NCI-H1694 (cell line): Measurements from ENCODE around the gene NELL1.

Source experiments
- DNase-seq: peaks from one replicate; lab custom pipeline; 2025; lab: John Stamatoyannopoulos, UW

NELL1 gene

DNA sequence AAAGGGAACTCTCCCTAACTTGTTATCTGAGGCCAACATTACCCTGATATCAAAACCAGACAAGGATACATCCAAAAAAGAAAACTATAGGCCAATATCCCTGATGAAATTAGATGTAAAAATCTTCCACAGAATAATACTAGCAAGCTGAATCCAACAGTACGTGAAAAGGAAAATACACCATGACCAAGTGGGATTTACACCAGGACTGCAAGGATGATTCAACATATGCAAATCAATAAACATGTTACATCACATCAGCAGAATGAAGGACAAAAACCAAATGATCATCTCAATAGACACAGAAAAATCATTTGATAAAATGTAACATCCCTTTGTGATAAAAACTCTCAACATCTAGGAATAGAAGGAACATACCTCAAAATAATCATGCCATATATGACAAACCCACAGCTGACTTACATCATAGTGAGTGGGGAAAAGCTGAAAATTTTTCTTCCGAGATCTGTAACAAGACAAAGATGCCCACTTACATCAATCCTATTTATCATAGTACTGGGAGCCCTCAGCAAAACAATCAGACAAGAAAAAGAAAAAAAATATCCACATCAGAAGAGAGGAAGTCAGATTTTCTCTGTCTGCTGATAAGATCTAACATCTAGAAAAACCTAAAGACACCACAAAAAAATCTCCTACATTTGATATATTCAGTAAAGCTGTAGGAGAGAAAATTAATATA, 820.2 kb downstream of the NELL1 start:
- no peak for DNase-seq

GRCh38 chr11:21492931-21493330, 823.5 kb downstream of the NELL1 start:
- no peak for DNase-seq

DNA sequence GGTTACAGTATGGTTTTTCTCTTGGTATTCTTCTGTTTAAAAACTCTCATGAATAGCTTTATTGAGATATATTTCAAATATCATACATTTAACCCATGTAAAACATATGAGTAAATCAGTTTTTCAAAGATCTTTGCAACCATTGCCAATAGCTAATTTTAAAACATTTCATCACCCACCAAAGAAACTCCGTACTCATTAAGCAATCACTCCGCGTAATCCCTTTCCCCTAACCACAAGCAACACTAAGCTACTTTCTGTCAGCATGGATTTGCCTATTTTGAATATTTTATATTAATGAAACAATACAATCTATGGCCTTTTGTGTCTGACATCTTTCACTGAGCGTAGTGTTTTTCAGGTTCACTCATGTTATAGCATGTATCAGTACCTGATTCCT, 825.6 kb downstream of the NELL1 start:
- no peak for DNase-seq

- no peak for DNase-seq
Measured at GRCh38 chr11:21495879-21496278, 826.5 kb downstream of the NELL1 start.

DNA sequence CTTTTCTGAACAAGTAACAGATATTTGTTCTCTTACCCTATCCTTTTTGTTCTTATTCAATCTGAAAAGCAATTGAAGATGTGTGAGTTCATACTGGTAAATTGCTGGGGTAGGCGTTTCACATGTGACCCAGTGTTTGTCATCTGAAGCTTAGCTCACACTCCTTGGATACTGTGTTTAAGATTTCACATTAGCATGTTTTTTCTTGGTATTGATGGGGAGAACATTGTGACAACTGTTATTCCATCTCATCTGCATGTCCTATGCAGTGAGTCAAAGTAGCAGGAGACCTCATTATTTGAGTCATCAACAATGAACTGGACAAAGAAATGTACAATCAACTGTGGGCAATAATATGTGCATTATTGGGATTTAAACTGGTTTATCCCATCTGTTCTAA, 831.9 kb downstream of the NELL1 start:
- no peak for DNase-seq

- DNase-seq = no peak
Measured at GRCh38 chr11:21505070-21505469, 835.7 kb downstream of the NELL1 start.

DNA sequence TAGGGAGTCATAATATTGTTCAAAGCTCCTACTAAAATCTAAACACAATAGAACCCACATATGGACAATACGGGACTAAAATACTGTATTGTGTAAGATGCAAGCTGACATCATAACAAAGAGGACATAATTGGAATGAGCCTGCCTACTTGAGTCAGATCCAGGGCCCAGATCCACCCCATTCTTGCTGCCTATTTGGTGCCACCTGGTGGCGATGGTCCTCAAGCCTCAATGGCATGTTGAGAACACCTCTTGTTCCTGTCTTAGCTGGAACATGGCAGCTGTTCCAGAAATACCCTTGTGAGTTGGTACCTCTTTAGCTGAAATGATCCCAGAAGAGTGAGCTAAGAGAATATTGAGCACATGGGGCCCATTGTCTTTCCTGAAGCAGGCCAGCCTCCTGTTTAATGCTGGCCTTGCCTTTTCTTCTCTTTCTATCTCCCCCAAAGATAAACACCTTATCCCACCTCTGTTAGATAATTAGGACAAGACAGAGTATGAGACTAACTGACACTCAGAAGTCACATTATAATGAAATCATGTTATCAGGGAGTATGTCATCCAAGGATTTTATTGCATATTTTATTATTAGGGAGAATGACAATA, 842.6 kb downstream of the NELL1 start:
- DNase-seq = peak; percentile 68

DNA sequence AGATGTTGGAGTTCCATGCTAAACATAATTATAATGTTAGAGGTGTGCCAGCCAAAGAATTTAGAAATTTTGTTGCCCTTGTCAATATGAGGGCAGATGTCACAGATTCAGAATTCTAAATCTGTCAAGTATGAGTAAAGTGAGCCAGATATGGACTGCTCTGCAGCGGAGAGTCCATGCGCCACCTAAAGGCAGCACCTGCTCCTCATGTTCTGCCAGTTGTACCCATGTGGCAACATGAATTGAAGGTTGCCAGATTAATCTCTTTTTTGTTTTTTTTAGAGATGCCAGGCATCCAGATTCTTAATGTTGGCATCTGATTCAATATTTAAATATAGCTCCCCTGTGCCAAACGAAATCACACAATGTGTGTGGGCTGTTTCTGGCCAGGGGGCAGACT, 844.9 kb downstream of the NELL1 start:
- DNase-seq = peak; percentile 43

DNA sequence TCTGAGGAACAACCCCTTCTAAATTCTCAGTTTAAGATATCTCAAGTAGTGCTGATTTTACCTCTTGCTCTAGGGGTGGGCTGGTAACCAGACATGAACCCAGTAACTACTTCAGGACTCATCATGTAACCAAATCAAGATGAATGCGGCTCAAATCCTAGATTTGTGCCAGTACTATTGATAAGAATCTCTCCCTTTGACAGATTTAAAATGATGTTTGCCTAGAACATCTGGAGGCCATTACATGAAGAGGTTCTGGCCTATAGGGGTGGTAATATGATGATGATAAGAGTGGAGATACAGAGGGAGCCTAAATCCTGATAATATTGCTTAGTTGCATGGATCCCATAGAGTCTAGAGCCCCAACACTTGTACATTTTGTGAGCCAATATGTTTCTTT, 850.9 kb downstream of the NELL1 start:
- no peak for DNase-seq

DNA sequence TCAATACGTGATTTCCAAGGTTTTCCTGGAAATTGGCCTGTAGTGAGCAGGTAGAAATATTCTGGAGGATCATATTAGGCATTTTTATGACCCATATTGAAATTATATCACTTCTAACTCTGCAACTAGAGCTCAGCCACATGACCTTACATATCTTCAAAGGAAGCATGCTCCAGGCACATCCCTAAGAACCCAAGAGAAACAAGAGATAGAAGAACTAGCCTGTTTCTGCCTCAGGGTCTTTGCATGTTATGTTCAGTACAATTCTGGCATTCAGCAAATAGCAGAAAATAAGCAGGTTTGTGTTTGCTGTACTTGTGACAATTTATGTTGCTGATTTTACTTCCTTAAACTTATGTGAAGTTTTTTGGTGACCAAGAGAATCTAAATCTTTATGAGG, 859.8 kb downstream of the NELL1 start:
- no peak for DNase-seq

- DNase-seq = no peak
Measured at GRCh38 chr11:21534288-21534687, 864.9 kb downstream of the NELL1 start.

DNA sequence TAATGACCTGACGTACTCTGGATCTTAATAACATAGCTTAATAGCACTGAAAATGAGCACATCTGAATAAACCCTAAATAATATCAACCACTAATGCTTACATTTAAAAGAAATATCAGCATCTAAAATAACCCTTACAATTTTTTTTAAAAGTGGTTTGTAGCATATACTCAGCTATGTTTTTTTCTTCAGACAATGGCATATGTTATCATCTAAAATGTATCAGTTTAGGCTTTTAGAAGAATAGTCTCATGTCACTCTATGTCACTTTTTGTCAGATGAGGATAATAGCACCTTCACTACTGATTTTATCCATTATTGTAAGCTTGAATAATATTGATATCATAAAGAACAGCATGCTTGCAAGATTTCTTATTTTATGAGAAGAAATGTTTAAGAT, 868.6 kb downstream of the NELL1 start:
- DNase-seq = no peak

- no peak for DNase-seq
Measured at GRCh38 chr11:21541187-21541751, 871.9 kb downstream of the NELL1 start.

GRCh38 chr11:21543901-21544300, 874.5 kb downstream of the NELL1 start:
- DNase-seq = no peak

DNA sequence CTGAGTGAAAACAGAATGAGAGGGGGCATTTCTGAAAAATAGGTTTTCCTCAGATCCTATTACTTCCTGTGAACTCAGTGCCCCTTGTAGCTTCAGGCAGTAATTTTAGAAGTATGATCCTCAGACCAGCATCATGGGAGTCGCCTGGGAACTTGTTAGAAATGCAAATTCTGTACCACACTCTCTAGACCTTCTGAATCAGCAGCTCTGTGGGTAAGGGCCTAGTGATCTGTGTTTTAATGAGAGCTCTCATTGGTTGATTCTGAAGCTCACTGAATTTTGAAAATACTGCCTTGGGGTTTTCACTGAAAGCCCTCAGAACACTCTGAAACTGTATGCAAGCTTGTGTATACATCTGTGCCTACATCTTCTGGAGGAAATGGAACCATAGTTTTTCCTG, 876.3 kb downstream of the NELL1 start:
- no peak for DNase-seq

DNA sequence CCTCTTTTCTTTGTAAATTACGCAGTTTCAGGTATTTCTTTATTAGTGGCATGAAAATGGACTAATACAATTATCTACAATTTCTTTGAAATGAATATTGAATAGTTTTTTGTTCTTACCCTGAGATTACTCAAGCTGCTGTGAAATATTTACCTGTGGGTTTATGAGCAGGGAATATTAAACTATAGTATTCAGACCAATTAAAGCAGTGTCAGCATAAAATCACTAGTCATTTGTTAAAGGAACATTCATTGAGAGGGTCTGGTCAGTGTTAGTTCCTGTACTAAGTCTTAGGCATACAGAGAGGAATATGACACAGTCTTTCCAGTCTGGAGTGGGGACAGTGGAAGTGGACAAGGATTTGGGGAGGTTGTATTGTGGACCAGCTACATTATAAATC, 877.3 kb downstream of the NELL1 start:
- DNase-seq = no peak

- DNase-seq = no peak
Measured at GRCh38 chr11:21552911-21553310, 883.5 kb downstream of the NELL1 start.

DNA sequence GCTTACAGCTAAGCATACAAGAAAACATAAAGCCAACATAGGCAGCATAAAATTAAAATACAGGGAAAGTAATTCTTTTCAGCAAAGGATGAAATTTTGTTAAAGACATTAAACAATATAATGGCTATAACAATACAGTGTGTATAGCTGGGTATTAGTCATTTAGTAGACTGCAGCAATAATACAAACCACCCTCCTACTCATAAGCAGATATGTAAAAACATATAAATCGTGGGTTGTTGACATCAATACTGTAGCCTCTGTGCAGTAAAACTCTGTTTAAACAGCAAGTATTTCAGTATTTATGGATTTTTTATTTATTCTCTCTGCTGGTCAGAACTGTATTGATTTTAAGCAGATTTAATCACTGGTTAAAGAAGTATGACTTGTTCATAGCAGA, 884.4 kb downstream of the NELL1 start:
- DNase-seq = no peak

GRCh38 chr11:21554284-21554683, 884.9 kb downstream of the NELL1 start:
- no peak for DNase-seq

GRCh38 chr11:21556926-21557325, 887.5 kb downstream of the NELL1 start:
- peak; percentile 87 for DNase-seq

- no peak for DNase-seq
Measured at GRCh38 chr11:21560466-21560975, 891.1 kb downstream of the NELL1 start.

DNA sequence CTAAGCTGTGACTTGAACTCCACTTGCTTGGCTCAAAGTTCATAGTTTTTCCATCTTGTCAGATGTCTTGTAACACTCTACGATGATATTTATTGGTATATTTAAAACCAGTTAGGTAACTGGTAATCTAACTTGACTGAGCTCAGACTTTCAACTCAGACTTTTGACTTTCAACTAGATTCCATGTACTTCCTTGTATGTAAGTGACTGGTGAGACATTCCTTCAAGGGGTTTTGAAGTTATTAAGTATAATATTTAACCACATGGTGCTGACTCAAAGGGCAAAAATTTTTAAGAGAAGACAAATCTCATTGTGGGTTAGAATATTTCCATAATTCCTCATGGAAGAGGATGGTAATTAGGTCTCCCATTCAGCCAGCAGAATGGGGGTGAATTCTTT, 892.2 kb downstream of the NELL1 start:
- DNase-seq = no peak

GRCh38 chr11:21564095-21564494, 894.7 kb downstream of the NELL1 start:
- DNase-seq = no peak
